Immature natural killer cell (primary cell): ENCODE data around the gene NEMP1. TPM values are rescaled to one million over a fixed set of nuclear protein-coding genes. Genes with fewer than 3 reads are reported as not detected.

Experiments used
- DNase-seq, 3 donors: peaks; one replicate each; pipeline ENCODE4 v3.0.0; 2022; ENCODE audit warnings: mixed read lengths in 1 of 3
- H3K27ac Mint-ChIP-seq, 6 donors: one replicate each; pipeline ENCODE4 v1.8.0; 2020; ENCODE audit warnings: mixed read lengths in 6 of 6, mild to moderate bottlenecking in 5 of 6, inconsistent platforms in 4 of 6, moderate library complexity in 3 of 6
- H3K27me3 Mint-ChIP-seq, 3 donors: one replicate each; pipeline ENCODE4 v1.8.0; 2020 to 2021; ENCODE audit warnings: low read depth in 3 of 3, mild to moderate bottlenecking in 3 of 3, mixed read lengths in 3 of 3, moderate library complexity in 3 of 3, inconsistent platforms in 1 of 3
- H3K36me3 Mint-ChIP-seq, 3 donors: one replicate each; pipeline ENCODE4 v1.8.0; 2020; ENCODE audit warnings: mixed read lengths in 3 of 3, inconsistent platforms in 2 of 3, mild to moderate bottlenecking in 2 of 3
- H3K4me1 Mint-ChIP-seq, 2 donors: one replicate each; pipeline ENCODE4 v1.8.0; 2020; ENCODE audit warnings: inconsistent platforms in 2 of 2, mild to moderate bottlenecking in 2 of 2, mixed read lengths in 2 of 2, moderate library complexity in 1 of 2
- H3K4me3 Mint-ChIP-seq, 5 donors: one replicate each; pipeline ENCODE4 v1.8.0; 2020; ENCODE audit warnings: mild to moderate bottlenecking in 5 of 5, mixed read lengths in 5 of 5, inconsistent platforms in 3 of 5, moderate library complexity in 3 of 5
- H3K9me3 Mint-ChIP-seq, 6 donors: one replicate each; pipeline ENCODE4 v1.8.0; 2020; ENCODE audit warnings: mild to moderate bottlenecking in 6 of 6, mixed read lengths in 6 of 6, inconsistent platforms in 4 of 6, moderate library complexity in 3 of 6
- polyA plus RNA-seq, 3 donors: library from polyadenylated mRNA; unstranded; fragments of 300-500 nt; fragmentation: Illumina TruSeq; gene quantifications; one replicate each; pipeline ENCODE4 v1.2.3, GENCODE V29; 2021

The NEMP1 gene
- polyA plus RNA-seq, 3 donors from 2014 or later = 1.6 to 4.1 (median 2.6) TPM

- peaks cover 12 to 16% of the 10 kb centered on the region in 2 donors for H3K4me1 Mint-ChIP-seq
- no peak overlapping the region for H3K27ac Mint-ChIP-seq
- peaks cover 3 to 14% (median 8%) of the 10 kb centered on the region in 3 donors for H3K27me3 Mint-ChIP-seq
- H3K9me3 Mint-ChIP-seq = no peaks in the 10 kb centered on the region
- H3K36me3 Mint-ChIP-seq = no peaks in the 10 kb centered on the region
- no peak overlapping the region for H3K4me3 Mint-ChIP-seq
- DNase-seq = no peak
Measured at GRCh38 chr12:57011438-57012424, 66.9 kb downstream of the NEMP1 start.

- Mint-ChIP-seq H3K9me3 (no peaks in the 10 kb centered on the region), H3K4me3 (no peak overlapping the region), H3K27ac (no peak overlapping the region), H3K27me3 (peaks cover 5 to 16% (median 8%) of the 10 kb centered on the region in 3 donors), H3K4me1 (peaks cover 16 to 22% of the 10 kb centered on the region in 2 donors), H3K36me3 (no peaks in the 10 kb centered on the region)
- no peak for DNase-seq
Measured at GRCh38 chr12:57010627-57011247, 67.9 kb downstream of the NEMP1 start.

GRCh38 chr12:57009949-57010626 is 68.5 kb downstream of the NEMP1 start:
- peaks cover 3 to 12% (median 5%) of the 10 kb centered on the region in 3 donors for H3K27me3 Mint-ChIP-seq
- H3K36me3 Mint-ChIP-seq = no peaks in the 10 kb centered on the region
- no peak overlapping the region for H3K4me3 Mint-ChIP-seq
- DNase-seq = no peak
- H3K27ac Mint-ChIP-seq = no peak overlapping the region
- H3K9me3 Mint-ChIP-seq = no peaks in the 10 kb centered on the region
- H3K4me1 Mint-ChIP-seq = peaks cover 23 to 28% of the 10 kb centered on the region in 2 donors

- Mint-ChIP-seq H3K4me1 (peaks cover 31 to 45% of the 10 kb centered on the region in 2 donors), H3K27ac (peak overlapping the region in 5 of 6 donors; percentile 12 to 51 (median 29)), H3K36me3 (peaks cover 4 to 12% (median 4%) of the 10 kb centered on the region in 3 donors), H3K4me3 (peak overlapping the region in 3 of 5 donors; percentile 48 to 90 (median 88)), H3K9me3 (no peaks in the 10 kb centered on the region), H3K27me3 (peaks cover 2 to 9% (median 5%) of the 10 kb centered on the region in 3 donors)
- DNase-seq = peak; percentile 7 to 39 (median 15)
Measured at GRCh38 chr12:57008178-57008577, 70.4 kb downstream of the NEMP1 start.

DNA sequence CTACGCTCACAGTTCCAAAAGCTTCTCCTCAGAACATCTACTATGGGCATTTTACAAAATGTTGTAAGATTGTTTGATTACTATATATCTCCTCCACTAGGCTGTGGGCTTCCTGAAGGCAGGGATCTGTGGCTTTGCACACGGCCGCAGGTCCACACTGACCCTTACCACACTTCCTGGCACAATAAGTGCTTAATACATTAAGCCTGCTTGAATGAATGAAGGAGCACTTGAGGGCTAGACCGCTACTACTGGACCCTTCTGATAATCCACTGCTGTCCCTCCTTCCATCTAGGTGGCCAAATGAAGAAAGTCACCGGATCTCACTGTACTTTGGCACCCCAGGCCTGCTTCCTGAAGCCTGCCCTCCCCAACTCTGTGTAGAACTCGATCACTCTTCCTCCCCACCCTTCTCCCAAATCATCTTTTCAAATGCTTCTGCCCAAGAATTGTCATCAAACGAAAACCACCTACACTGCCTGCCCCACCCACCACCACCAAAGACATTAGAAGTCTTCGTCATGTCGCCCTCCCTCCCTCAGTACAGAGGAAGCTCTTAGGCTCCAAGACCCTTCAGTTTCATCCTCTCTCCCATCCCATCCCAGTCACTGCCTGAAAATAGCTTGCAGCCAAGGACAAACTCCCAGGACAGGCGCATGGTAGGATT is 71.6 kb downstream of the NEMP1 start:
- Mint-ChIP-seq H3K4me1 (peaks cover 34 to 53% of the 10 kb centered on the region in 2 donors), H3K4me3 (peak overlapping the region; percentile 88 to 92 (median 89)), H3K9me3 (no peaks in the 10 kb centered on the region), H3K27ac (peak overlapping the region; percentile 85 to 92 (median 88)), H3K27me3 (peaks cover 2 to 6% (median 3%) of the 10 kb centered on the region in 3 donors), H3K36me3 (peaks cover 4 to 21% (median 8%) of the 10 kb centered on the region in 3 donors)
- DNase-seq = no peak

DNA sequence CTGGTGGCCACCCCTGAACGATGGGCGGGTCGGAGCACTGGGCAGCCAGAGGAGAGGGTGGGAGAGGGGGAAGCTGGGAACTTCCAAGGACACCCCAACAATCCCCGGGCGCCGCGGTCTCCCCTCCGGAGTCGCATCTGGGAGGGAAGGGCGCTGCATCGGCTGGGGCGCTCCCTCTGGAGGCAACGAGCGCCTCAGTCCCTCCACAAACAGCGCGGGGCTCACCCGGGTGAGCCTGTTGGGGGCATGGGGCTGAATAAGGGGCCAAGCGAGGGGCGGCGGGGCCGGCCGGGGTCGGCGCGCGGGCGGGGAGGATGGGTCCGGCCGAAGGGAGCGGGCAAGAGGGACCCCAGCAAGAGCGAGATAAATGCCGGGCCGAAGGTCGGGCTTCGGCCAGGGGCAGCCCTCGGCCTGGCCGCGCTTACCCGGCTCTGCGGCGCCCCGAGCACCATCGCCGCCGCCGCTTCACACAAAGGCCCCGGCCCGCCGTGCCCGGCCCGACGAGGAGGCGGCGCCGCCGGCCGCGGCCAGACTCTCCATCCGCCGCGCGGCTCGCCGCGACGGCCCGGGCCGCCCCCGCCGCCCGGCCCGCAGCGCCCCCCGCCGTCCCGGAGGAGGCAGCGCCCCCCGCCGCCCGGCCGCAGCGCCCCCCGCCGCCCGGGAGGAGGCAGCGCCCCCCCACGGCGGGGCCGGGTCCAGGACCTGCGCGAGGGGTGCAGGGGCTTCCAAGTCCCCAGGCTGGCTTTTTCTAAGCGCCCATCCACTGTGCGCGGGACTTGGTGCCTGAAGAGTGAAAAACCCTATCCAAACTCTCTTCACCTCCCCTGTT is 72.4 kb downstream of the NEMP1 start, which contains the start of gene ZBTB39:
TSS of gene ZBTB39 (minus strand) at position 567 of the 829 bp plus-strand sequence. CDS start 1,629 bp downstream, outside the sequence.
- peaks cover 2 to 6% (median 3%) of the 10 kb centered on the region in 3 donors for H3K27me3 Mint-ChIP-seq

More for the DNA sequence above, 72.4 kb downstream of the NEMP1 start, which contains the start of gene ZBTB39:
- peak within 1 kb of the TSS; percentile 85 to 95 (median 91) for H3K27ac Mint-ChIP-seq
- H3K36me3 Mint-ChIP-seq = peaks cover 8 to 21% (median 8%) of the 10 kb centered on the region in 3 donors
- peaks cover 37 to 59% of the 10 kb centered on the region in 2 donors for H3K4me1 Mint-ChIP-seq
- H3K4me3 Mint-ChIP-seq = peak within 1 kb of the TSS; percentile 89 to 93 (median 93)
- H3K9me3 Mint-ChIP-seq = no peaks in the 10 kb centered on the region
- peak; percentile 64 to 75 (median 72) for DNase-seq

Other genes starting within 250 kb of the NEMP1 start
- not detected for gene SDR9C7, start 144.4 kb downstream of the NEMP1 start, polyA plus RNA-seq
- gene RDH16, start 121.2 kb downstream of the NEMP1 start, polyA plus RNA-seq = 1 to 10 TPM in 1 of 3 donors, under 1 TPM in 2; 0.14 to 1.9 (median 0.18) TPM
- 1 to 10 TPM in 2 of 3 donors, not detected in 1; 1.1 to 2.6 TPM for gene ZBTB39, start 72.2 kb downstream of the NEMP1 start, polyA plus RNA-seq
- not detected for gene TAC3, start 62.3 kb downstream of the NEMP1 start, polyA plus RNA-seq
- gene MYO1A, start 28.7 kb downstream of the NEMP1 start, polyA plus RNA-seq = not detected
- 1 to 10 TPM; 1.0 to 2.7 (median 1.3) TPM for gene NAB2, start 10.3 kb upstream of the NEMP1 start, polyA plus RNA-seq
- gene STAT6, start 32.6 kb upstream of the NEMP1 start, polyA plus RNA-seq = 10 to 100 TPM; 71.1 to 94.0 (median 89.1) TPM
- gene LRP1, start 49.7 kb upstream of the NEMP1 start, polyA plus RNA-seq = under 1 TPM in 2 of 3 donors, not detected in 1; 0.08 to 0.22 TPM
- gene LRP1-AS, start 68.8 kb upstream of the NEMP1 start, polyA plus RNA-seq = not detected
- not detected for gene NXPH4, start 138.0 kb upstream of the NEMP1 start, polyA plus RNA-seq
- 10 to 100 TPM; 43.1 to 50.8 (median 49.3) TPM for gene SHMT2, start 150.9 kb upstream of the NEMP1 start, polyA plus RNA-seq
- not detected for gene STAC3, start 172.4 kb upstream of the NEMP1 start, polyA plus RNA-seq